ENCODE data around the gene FILIP1L.

The FILIP1L gene

DNA sequence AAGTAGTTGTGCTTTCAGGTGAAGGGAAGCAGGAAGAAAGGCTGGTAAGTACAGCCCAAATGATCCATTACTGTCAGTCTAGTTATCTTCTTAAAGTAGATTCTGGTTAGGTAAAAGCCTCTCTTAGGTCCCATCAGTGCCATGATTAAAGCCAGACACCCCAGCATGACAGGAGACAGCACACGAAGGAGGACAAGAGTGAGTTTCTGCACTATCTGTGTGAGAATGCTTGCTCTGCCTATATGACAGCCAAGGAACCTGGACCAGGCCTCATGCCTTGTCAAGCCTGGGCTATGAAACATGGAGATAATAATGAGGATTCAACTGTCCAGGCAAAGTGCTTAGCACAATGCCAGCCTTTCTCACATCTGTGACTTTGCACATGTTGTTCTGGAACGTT lies 13.5 kb upstream of the FILIP1L start:
- Histone ChIP-seq H3K4me2 (no peak overlapping the region), H3K4me1 (ENCODE audit: low read depth, poor library complexity, severe bottlenecking) (peaks cover 7% of the 10 kb centered on the region), H2AFZ (ENCODE audit: low read depth) (no peak overlapping the region), H4K20me1 (ENCODE audit: insufficient read depth) (no peaks in the 10 kb centered on the region), H3K4me3 (IDR thresholded peaks at IDR 0.05; ENCODE audit: insufficient read depth, low read depth, low read length) (no peak overlapping the region), H3K36me3 (ENCODE audit: insufficient read depth) (no peaks in the 10 kb centered on the region), H3K9ac (no peak overlapping the region), H3K79me2 (ENCODE audit: insufficient read depth, low read depth) (no peaks in the 10 kb centered on the region), H3K27ac (no peak overlapping the region), H3K27me3 (ENCODE audit: insufficient read depth, low read depth) (no peaks in the 10 kb centered on the region)
- TF ChIP-seq, protein P1, sequence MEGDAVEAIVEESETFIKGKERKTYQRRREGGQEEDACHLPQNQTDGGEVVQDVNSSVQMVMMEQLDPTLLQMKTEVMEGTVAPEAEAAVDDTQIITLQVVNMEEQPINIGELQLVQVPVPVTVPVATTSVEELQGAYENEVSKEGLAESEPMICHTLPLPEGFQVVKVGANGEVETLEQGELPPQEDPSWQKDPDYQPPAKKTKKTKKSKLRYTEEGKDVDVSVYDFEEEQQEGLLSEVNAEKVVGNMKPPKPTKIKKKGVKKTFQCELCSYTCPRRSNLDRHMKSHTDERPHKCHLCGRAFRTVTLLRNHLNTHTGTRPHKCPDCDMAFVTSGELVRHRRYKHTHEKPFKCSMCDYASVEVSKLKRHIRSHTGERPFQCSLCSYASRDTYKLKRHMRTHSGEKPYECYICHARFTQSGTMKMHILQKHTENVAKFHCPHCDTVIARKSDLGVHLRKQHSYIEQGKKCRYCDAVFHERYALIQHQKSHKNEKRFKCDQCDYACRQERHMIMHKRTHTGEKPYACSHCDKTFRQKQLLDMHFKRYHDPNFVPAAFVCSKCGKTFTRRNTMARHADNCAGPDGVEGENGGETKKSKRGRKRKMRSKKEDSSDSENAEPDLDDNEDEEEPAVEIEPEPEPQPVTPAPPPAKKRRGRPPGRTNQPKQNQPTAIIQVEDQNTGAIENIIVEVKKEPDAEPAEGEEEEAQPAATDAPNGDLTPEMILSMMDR (conservative IDR thresholded peaks at IDR 0.05; ENCODE audit: low read depth, low read length), result no peak

DNA sequence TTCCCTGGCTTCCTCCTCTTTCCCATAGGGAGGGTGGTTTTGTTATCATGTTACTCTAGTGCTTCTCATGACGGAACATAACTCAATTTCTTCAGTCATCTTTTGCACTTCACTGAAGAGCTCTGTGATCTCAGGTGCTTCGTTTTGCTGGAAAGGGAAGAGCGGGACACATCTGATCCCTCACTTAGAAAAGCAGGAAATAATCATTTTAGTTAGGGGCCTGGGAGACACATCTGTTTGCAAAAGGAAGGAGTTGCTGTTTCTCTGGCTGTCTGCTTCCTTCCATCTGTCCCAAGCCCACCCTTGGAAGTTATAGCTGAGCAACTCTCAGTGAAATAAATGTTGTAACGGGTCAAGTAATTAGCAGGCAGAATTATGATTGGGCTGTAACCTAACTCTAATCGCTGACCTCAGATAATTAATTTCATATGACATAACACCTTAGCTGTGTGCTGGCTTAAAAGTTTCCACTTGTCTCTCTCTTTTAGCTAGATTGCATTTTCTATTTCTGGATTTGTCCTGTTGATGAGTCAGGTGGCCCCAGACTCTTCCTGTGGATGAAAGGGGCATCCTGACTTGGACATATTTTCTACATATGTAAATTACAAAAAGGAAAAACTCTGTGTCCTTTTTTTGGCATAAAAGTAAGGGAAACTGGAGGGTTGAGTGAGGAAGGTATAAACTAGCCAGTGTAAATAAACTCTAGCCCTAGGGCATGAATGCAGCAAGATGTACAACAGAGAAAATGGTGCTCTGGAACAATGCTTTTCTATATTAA lies 11.0 kb upstream of the FILIP1L start:
- TF ChIP-seq, protein P1 (conservative IDR thresholded peaks at IDR 0.05; ENCODE audit: low read depth, low read length), result no peak
- H3K27me3 ChIP-seq (ENCODE audit: insufficient read depth, low read depth), result no peaks in the 10 kb centered on the region
- no peak overlapping the region for H2AFZ ChIP-seq (ENCODE audit: low read depth)
- H3K4me2 ChIP-seq, result no peak overlapping the region; the same call in 1 of the 2 replicates
- peaks cover 7% of the 10 kb centered on the region for H3K4me1 ChIP-seq (ENCODE audit: low read depth, poor library complexity, severe bottlenecking)
- H3K79me2 ChIP-seq (ENCODE audit: insufficient read depth, low read depth), result no peaks in the 10 kb centered on the region
- no peak overlapping the region for H3K4me3 ChIP-seq (IDR thresholded peaks at IDR 0.05; ENCODE audit: insufficient read depth, low read depth, low read length)
- no peaks in the 10 kb centered on the region for H3K36me3 ChIP-seq (ENCODE audit: insufficient read depth)
- no peaks in the 10 kb centered on the region for H4K20me1 ChIP-seq (ENCODE audit: insufficient read depth)
- no peak overlapping the region for H3K27ac ChIP-seq
- H3K9ac ChIP-seq, result no peak overlapping the region

DNA sequence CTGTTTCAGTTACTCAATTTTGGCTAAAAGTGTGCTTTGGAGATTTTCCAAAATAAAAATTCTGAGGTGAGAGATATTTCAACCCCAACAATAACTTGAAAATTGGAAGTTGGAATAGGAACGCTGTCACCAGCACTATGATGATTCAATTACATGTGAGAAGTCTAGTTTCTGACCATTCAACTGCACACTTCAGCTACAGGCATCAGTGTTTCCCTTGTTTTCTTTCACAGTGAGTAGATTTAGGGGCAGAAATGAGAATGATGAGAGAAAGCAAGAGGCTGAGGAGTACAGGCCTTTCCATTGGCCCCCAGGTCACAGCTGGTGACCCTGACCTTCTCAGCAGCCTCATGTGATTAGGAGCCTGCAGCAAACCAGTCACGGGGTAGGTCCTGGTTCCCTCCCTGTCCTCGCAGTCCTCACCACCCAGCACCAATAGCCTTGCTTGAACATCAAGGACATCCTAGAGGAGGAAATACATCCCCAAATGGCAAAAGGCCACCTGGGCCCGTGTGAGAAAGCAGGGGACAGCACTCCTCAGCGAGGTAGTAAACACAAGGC lies 10.0 kb upstream of the FILIP1L start:
- Histone ChIP-seq H4K20me1 (ENCODE audit: insufficient read depth) (no peaks in the 10 kb centered on the region), H3K27me3 (ENCODE audit: insufficient read depth, low read depth) (no peaks in the 10 kb centered on the region), H3K9ac (no peak overlapping the region), H3K4me1 (ENCODE audit: low read depth, poor library complexity, severe bottlenecking) (peaks cover 7% of the 10 kb centered on the region), H2AFZ (ENCODE audit: low read depth) (no peak overlapping the region), H3K79me2 (ENCODE audit: insufficient read depth, low read depth) (no peaks in the 10 kb centered on the region), H3K27ac (no peak overlapping the region), H3K4me3 (IDR thresholded peaks at IDR 0.05; ENCODE audit: insufficient read depth, low read depth, low read length) (no peak overlapping the region), H3K36me3 (ENCODE audit: insufficient read depth) (no peaks in the 10 kb centered on the region), H3K4me2 (no peak overlapping the region)
- TF ChIP-seq, protein P1 (conservative IDR thresholded peaks at IDR 0.05; ENCODE audit: low read depth, low read length), result no peak

DNA sequence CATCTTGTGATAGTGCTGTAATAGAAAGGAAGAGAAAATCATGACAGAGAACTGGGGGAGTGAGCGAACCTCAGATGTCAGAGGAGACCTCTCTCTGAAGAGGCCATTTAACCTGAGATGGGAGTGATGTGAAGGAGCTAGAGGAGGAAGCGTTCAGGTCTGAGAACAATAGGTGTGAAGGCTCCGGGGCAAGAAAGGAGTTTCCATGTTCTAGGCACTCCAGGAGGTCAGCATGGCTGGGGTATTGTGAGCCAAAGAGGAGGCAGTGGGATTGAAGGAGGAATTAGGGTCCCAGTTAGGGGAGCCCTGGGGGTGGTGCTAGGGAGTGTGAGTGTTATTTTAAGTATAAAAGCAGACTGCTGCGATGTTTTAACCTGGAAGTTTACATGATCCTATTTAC lies 8.8 kb upstream of the FILIP1L start:
- Histone ChIP-seq H3K4me2 (no peak overlapping the region), H3K27ac (no peak overlapping the region), H2AFZ (ENCODE audit: low read depth) (no peak overlapping the region), H3K4me1 (ENCODE audit: low read depth, poor library complexity, severe bottlenecking) (peaks cover 7% of the 10 kb centered on the region), H4K20me1 (ENCODE audit: insufficient read depth) (no peaks in the 10 kb centered on the region), H3K4me3 (IDR thresholded peaks at IDR 0.05; ENCODE audit: insufficient read depth, low read depth, low read length) (no peak overlapping the region), H3K79me2 (ENCODE audit: insufficient read depth, low read depth) (no peaks in the 10 kb centered on the region), H3K9ac (no peak overlapping the region), H3K27me3 (ENCODE audit: insufficient read depth, low read depth) (no peaks in the 10 kb centered on the region), H3K36me3 (ENCODE audit: insufficient read depth) (no peaks in the 10 kb centered on the region)
- TF ChIP-seq, protein P1 (conservative IDR thresholded peaks at IDR 0.05; ENCODE audit: low read depth, low read length), result no peak
